ENCODE results near the gene LRFN2.

The LRFN2 gene

DNA sequence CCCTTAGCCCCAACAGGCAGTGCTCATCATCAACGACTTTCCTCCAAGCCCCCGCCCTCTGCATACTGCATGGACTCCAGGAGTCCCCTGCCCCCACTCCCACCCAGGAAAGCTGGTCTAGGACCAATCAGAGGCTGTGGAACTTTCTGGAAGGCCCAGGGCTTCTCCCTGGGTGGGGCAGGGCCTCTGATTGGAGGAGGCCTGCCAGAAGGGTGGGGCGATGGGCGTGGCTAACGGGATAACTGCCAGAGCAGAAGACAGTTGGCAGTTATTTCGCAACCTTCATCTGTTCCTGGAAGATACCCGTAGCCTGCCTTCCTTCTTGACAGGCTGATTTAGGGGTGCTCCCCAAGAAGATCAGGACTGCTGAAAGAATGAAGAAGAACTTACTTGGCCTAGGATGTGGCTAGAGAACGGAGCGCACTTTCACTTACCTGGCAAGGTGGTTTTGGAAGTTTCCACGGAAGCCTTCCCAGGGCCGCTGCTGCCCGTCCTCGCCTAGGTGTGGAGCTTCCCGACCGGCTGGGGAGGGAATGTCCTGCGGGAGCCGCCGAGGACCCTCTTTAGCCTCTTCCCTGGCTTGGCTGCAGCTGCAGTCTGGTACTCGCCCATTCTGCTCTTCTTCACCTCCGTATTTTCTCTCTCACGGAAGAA is 209.0 kb downstream of the LRFN2 start:
- Histone ChIP-seq H3K36me3 (ENCODE audit: control insufficient read depth, insufficient read depth, low read length) (no peaks in the 10 kb centered on the region), H3K9me3 (ENCODE audit: control insufficient read depth, insufficient read depth, low read depth, low read length) (no peaks in the 10 kb centered on the region), H3K27me3 (ENCODE audit: control insufficient read depth, insufficient read depth, low read length) (no peaks in the 10 kb centered on the region), H3K4me1 (ENCODE audit: control insufficient read depth, insufficient read depth, low read length) (no peaks in the 10 kb centered on the region), H3K27ac (ENCODE audit: low read depth, low read length) (no peak overlapping the region), H3K4me3 (ENCODE audit: low read depth, low read length) (no peak overlapping the region), H3K9ac (ENCODE audit: low read length) (no peak overlapping the region)

DNA sequence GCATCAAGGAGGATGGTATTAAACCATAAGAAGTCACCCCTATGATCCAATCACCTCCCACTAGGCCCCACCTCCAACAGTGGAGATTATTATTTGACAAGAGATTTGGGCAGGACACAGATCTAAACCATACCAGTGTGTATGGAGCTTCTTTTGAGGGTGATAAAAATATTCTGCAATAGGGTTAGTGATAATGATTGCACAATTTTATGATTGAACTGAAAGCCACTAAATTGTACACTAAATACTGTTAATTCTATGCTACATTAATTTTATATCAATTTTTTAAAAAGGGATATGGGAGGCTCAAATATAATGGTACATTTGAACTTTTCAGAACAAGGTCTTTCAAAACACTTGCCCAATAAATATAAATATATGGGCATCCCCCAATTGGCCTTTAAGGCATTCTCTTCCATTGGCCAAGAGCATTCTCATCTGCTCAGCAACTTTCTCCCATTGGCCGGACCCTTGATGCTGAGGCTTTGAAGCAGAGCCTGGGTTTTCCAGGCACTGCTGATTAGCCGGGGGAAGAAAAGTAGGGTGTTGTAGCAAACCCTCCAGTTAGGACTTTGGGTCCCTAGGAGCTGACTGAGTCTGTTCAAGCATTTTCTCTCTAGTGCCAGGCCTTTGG is 209.9 kb downstream of the LRFN2 start:
- H3K4me3 ChIP-seq (ENCODE audit: low read depth, low read length) = no peak overlapping the region
- no peaks in the 10 kb centered on the region for H3K4me1 ChIP-seq (ENCODE audit: control insufficient read depth, insufficient read depth, low read length)
- H3K27me3 ChIP-seq (ENCODE audit: control insufficient read depth, insufficient read depth, low read length) = no peaks in the 10 kb centered on the region
- no peaks in the 10 kb centered on the region for H3K36me3 ChIP-seq (ENCODE audit: control insufficient read depth, insufficient read depth, low read length)
- no peak overlapping the region for H3K27ac ChIP-seq (ENCODE audit: low read depth, low read length)
- H3K9ac ChIP-seq (ENCODE audit: low read length) = no peak overlapping the region
- H3K9me3 ChIP-seq (ENCODE audit: control insufficient read depth, insufficient read depth, low read depth, low read length) = no peaks in the 10 kb centered on the region

GRCh38 chr6:40376113-40376650 is 211.0 kb downstream of the LRFN2 start:
- no peaks in the 10 kb centered on the region for H3K4me1 ChIP-seq (ENCODE audit: control insufficient read depth, insufficient read depth, low read length)
- H3K36me3 ChIP-seq (ENCODE audit: control insufficient read depth, insufficient read depth, low read length) = no peaks in the 10 kb centered on the region
- H3K27ac ChIP-seq (ENCODE audit: low read depth, low read length) = no peak overlapping the region
- no peaks in the 10 kb centered on the region for H3K9me3 ChIP-seq (ENCODE audit: control insufficient read depth, insufficient read depth, low read depth, low read length)
- no peak overlapping the region for H3K4me3 ChIP-seq (ENCODE audit: low read depth, low read length)
- no peak overlapping the region for H3K9ac ChIP-seq (ENCODE audit: low read length)
- H3K27me3 ChIP-seq (ENCODE audit: control insufficient read depth, insufficient read depth, low read length) = no peaks in the 10 kb centered on the region

GRCh38 chr6:40373267-40373666 is 213.9 kb downstream of the LRFN2 start:
- Histone ChIP-seq H3K9ac (ENCODE audit: low read length) (no peak overlapping the region), H3K4me1 (ENCODE audit: control insufficient read depth, insufficient read depth, low read length) (no peaks in the 10 kb centered on the region), H3K4me3 (ENCODE audit: low read depth, low read length) (no peak overlapping the region), H3K27ac (ENCODE audit: low read depth, low read length) (no peak overlapping the region), H3K9me3 (ENCODE audit: control insufficient read depth, insufficient read depth, low read depth, low read length) (no peaks in the 10 kb centered on the region), H3K36me3 (ENCODE audit: control insufficient read depth, insufficient read depth, low read length) (no peaks in the 10 kb centered on the region), H3K27me3 (ENCODE audit: control insufficient read depth, insufficient read depth, low read length) (no peaks in the 10 kb centered on the region)

- Histone ChIP-seq H3K4me3 (ENCODE audit: low read depth, low read length) (no peak overlapping the region), H3K36me3 (ENCODE audit: control insufficient read depth, insufficient read depth, low read length) (no peaks in the 10 kb centered on the region), H3K9me3 (ENCODE audit: control insufficient read depth, insufficient read depth, low read depth, low read length) (no peaks in the 10 kb centered on the region)
These were observed 215.5 kb downstream of the LRFN2 start for GRCh38 chr6:40371621-40372020.

DNA sequence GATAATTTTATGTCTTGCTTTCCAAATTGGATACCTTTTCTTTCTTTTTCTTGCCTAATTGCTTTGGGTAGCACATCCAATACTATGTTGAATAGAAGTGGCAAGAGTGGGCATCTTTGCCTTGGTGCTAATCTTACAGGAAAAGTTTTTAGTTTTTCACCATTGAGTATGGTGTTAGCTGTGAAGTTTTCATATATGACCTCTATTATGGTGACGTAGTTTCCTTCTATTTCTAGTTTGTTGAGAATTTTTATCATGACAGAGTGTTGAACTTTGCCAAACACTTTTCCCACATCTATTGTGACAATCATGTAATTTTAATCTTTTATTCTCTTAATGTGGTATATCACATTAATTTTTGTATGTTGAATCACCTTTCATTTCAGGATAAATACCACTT is 216.1 kb downstream of the LRFN2 start:
- H3K36me3 ChIP-seq (ENCODE audit: control insufficient read depth, insufficient read depth, low read length) = no peaks in the 10 kb centered on the region
- H3K4me3 ChIP-seq (ENCODE audit: low read depth, low read length) = no peak overlapping the region
- H3K9me3 ChIP-seq (ENCODE audit: control insufficient read depth, insufficient read depth, low read depth, low read length) = no peaks in the 10 kb centered on the region
- no peaks in the 10 kb centered on the region for H3K4me1 ChIP-seq (ENCODE audit: control insufficient read depth, insufficient read depth, low read length)
- H3K27me3 ChIP-seq (ENCODE audit: control insufficient read depth, insufficient read depth, low read length) = no peaks in the 10 kb centered on the region
- H3K9ac ChIP-seq (ENCODE audit: low read length) = no peak overlapping the region
- no peak overlapping the region for H3K27ac ChIP-seq (ENCODE audit: low read depth, low read length)

More at GRCh38 chr6:40371621-40372020, 215.5 kb downstream of the LRFN2 start:
- H3K27me3 ChIP-seq (ENCODE audit: control insufficient read depth, insufficient read depth, low read length) = no peaks in the 10 kb centered on the region
- H3K9ac ChIP-seq (ENCODE audit: low read length) = no peak overlapping the region
- H3K27ac ChIP-seq (ENCODE audit: low read depth, low read length) = no peak overlapping the region
- H3K4me1 ChIP-seq (ENCODE audit: control insufficient read depth, insufficient read depth, low read length) = no peaks in the 10 kb centered on the region

GRCh38 chr6:40369891-40370290 is 217.3 kb downstream of the LRFN2 start:
- Histone ChIP-seq H3K4me3 (ENCODE audit: low read depth, low read length) (no peak overlapping the region), H3K27ac (ENCODE audit: low read depth, low read length) (no peak overlapping the region), H3K4me1 (ENCODE audit: control insufficient read depth, insufficient read depth, low read length) (no peaks in the 10 kb centered on the region)

GRCh38 chr6:40369042-40369441 is 218.1 kb downstream of the LRFN2 start:
- H3K27me3 ChIP-seq (ENCODE audit: control insufficient read depth, insufficient read depth, low read length) = no peaks in the 10 kb centered on the region
- H3K4me3 ChIP-seq (ENCODE audit: low read depth, low read length) = no peak overlapping the region
- H3K9me3 ChIP-seq (ENCODE audit: control insufficient read depth, insufficient read depth, low read depth, low read length) = no peaks in the 10 kb centered on the region
- no peaks in the 10 kb centered on the region for H3K36me3 ChIP-seq (ENCODE audit: control insufficient read depth, insufficient read depth, low read length)
- no peak overlapping the region for H3K9ac ChIP-seq (ENCODE audit: low read length)
- H3K4me1 ChIP-seq (ENCODE audit: control insufficient read depth, insufficient read depth, low read length) = peaks cover 4% of the 10 kb centered on the region; the same call in 1 of the 2 replicates
- no peak overlapping the region for H3K27ac ChIP-seq (ENCODE audit: low read depth, low read length)

More at GRCh38 chr6:40369891-40370290, 217.3 kb downstream of the LRFN2 start:
- no peaks in the 10 kb centered on the region for H3K36me3 ChIP-seq (ENCODE audit: control insufficient read depth, insufficient read depth, low read length)
- H3K9me3 ChIP-seq (ENCODE audit: control insufficient read depth, insufficient read depth, low read depth, low read length) = no peaks in the 10 kb centered on the region
- H3K9ac ChIP-seq (ENCODE audit: low read length) = no peak overlapping the region
- no peaks in the 10 kb centered on the region for H3K27me3 ChIP-seq (ENCODE audit: control insufficient read depth, insufficient read depth, low read length)

- no peaks in the 10 kb centered on the region for H3K36me3 ChIP-seq (ENCODE audit: control insufficient read depth, insufficient read depth, low read length)
- no peak overlapping the region for H3K4me3 ChIP-seq (ENCODE audit: low read depth, low read length)
- H3K9me3 ChIP-seq (ENCODE audit: control insufficient read depth, insufficient read depth, low read depth, low read length) = no peaks in the 10 kb centered on the region
- H3K27ac ChIP-seq (ENCODE audit: low read depth, low read length) = no peak overlapping the region
- peaks cover 37% of the 10 kb centered on the region for H3K4me1 ChIP-seq (ENCODE audit: control insufficient read depth, insufficient read depth, low read length)
- H3K9ac ChIP-seq (ENCODE audit: low read length) = no peak overlapping the region
- no peaks in the 10 kb centered on the region for H3K27me3 ChIP-seq (ENCODE audit: control insufficient read depth, insufficient read depth, low read length)
These were observed 224.3 kb downstream of the LRFN2 start for GRCh38 chr6:40362859-40363258.

DNA sequence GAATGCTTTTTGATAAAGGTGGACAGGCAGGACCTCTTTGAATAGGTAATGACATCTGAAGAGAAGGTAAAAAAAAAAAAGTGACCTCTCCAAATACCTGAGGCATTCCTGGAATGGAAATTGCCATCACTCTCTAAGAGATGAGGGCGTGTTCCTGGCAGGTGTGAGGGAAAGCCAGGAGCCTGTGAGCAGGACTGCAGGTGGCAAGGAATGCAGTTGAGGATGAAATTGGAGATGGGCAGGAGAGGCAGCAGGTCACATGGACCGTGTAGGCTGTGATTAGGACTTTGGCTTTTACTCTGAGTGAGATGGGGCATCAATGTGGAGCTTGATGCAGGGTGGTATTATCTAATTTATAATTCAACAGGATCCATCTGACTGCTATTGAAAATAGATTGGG is 227.4 kb downstream of the LRFN2 start:
- Histone ChIP-seq H3K9me3 (ENCODE audit: control insufficient read depth, insufficient read depth, low read depth, low read length) (no peaks in the 10 kb centered on the region), H3K27ac (ENCODE audit: low read depth, low read length) (no peak overlapping the region), H3K36me3 (ENCODE audit: control insufficient read depth, insufficient read depth, low read length) (no peaks in the 10 kb centered on the region), H3K4me3 (ENCODE audit: low read depth, low read length) (no peak overlapping the region), H3K4me1 (ENCODE audit: control insufficient read depth, insufficient read depth, low read length) (peaks cover 37% of the 10 kb centered on the region), H3K27me3 (ENCODE audit: control insufficient read depth, insufficient read depth, low read length) (no peaks in the 10 kb centered on the region), H3K9ac (ENCODE audit: low read length) (no peak overlapping the region)

Measured in HUES6 (cell line).